AG09309 (cell line): ENCODE measurements around the gene EIF4G3.

ENCODE experiments used
- DNase-seq: peaks from one replicate; pipeline ENCODE4 v3.0.0-alpha.2; 2010; ENCODE audit warnings: low read depth
- H3K4me3 ChIP-seq: 2 replicates; pipeline ENCODE4 v1.5.1; 2011; ENCODE audit warnings: mild to moderate bottlenecking, low read depth, low read length, moderate library complexity; ENCODE audit not compliant: control insufficient read depth
- CTCF ChIP-seq: IDR thresholded peaks from 2 replicates; pipeline ENCODE4 v1.5.1; 2011; ENCODE audit warnings: mild to moderate bottlenecking, low read depth, low read length, inconsistent platforms; ENCODE audit not compliant: insufficient read depth, control insufficient read depth; ENCODE audit errors: missing control alignments

The EIF4G3 gene

GRCh38 chr1:20837554-20838192 is 339.0 kb downstream of the EIF4G3 start:
- DNase-seq: no peak

GRCh38 chr1:20836230-20836629 is 340.5 kb downstream of the EIF4G3 start:
- H3K4me3 ChIP-seq: no peak overlapping the region
- DNase-seq: no peak

More at GRCh38 chr1:20837554-20838192, 339.0 kb downstream of the EIF4G3 start:
- H3K4me3 ChIP-seq: no peak overlapping the region
- TF ChIP-seq CTCF: no peak

GRCh38 chr1:20834780-20835179 is 341.9 kb downstream of the EIF4G3 start:
- no peak for TF ChIP-seq CTCF
- H3K4me3 ChIP-seq: no peak overlapping the region
- no peak for DNase-seq

More at GRCh38 chr1:20836230-20836629, 340.5 kb downstream of the EIF4G3 start:
- TF ChIP-seq CTCF: no peak

GRCh38 chr1:20834192-20834591 is 342.5 kb downstream of the EIF4G3 start:
- no peak for TF ChIP-seq CTCF
- DNase-seq: no peak
- H3K4me3 ChIP-seq: no peak overlapping the region

GRCh38 chr1:20830378-20830777 is 346.3 kb downstream of the EIF4G3 start:
- no peak for TF ChIP-seq CTCF
- DNase-seq: no peak
- H3K4me3 ChIP-seq: no peak overlapping the region

- H3K4me3 ChIP-seq: no peak overlapping the region
- no peak for DNase-seq
- no peak for TF ChIP-seq CTCF
Measured at GRCh38 chr1:20829946-20830345, 346.8 kb downstream of the EIF4G3 start.
